HG03066 (cell line): ENCODE results near the gene ENOX1.
"Not testable (repeated sequence)": the region's sequence is repeated elsewhere in the genome, so short reads cannot be mapped to it uniquely, and the experiment has no call there.

ENCODE experiments used
- ATAC-seq: cut with Tn5 transposase; IDR thresholded peaks from one replicate; pipeline ENCODE4 v1.9.1; 2021; ENCODE audit warnings: low read depth; ENCODE audit not compliant: unreplicated experiment

Gene ENOX1

GRCh38 chr13:43786766-43787517, at the start of gene ENOX1:
TSS of gene ENOX1 (minus strand) at chr13:43786972.
- ATAC-seq = no peak

GRCh38 chr13:43835701-43836100, 48.9 kb upstream of the ENOX1 start:
- ATAC-seq = no peak

GRCh38 chr13:43831088-43831487, 44.3 kb upstream of the ENOX1 start:
- ATAC-seq = no peak

GRCh38 chr13:43830497-43830881, 43.7 kb upstream of the ENOX1 start:
- no peak for ATAC-seq

- not testable (repeated sequence) for ATAC-seq
Measured at GRCh38 chr13:43824656-43825055, 37.9 kb upstream of the ENOX1 start.

- no peak for ATAC-seq
Measured at GRCh38 chr13:43822969-43823368, 36.2 kb upstream of the ENOX1 start.

GRCh38 chr13:43816401-43816889, 29.7 kb upstream of the ENOX1 start:
- ATAC-seq = no peak

- no peak for ATAC-seq
Measured at GRCh38 chr13:43815204-43815603, 28.4 kb upstream of the ENOX1 start.

- no peak for ATAC-seq
Measured at GRCh38 chr13:43808676-43809075, 21.9 kb upstream of the ENOX1 start.

GRCh38 chr13:43805681-43806128, 18.9 kb upstream of the ENOX1 start:
- ATAC-seq = no peak

- ATAC-seq = no peak
Measured at GRCh38 chr13:43805071-43805468, 18.3 kb upstream of the ENOX1 start.

- ATAC-seq = no peak
Measured at GRCh38 chr13:43804461-43805070, 17.8 kb upstream of the ENOX1 start.

GRCh38 chr13:43802511-43802910, 15.7 kb upstream of the ENOX1 start:
- no peak for ATAC-seq

- no peak for ATAC-seq
Measured at GRCh38 chr13:43800828-43801227, 14.1 kb upstream of the ENOX1 start.

- no peak for ATAC-seq
Measured at GRCh38 chr13:43799191-43799590, 12.4 kb upstream of the ENOX1 start.

GRCh38 chr13:43797869-43798268, 11.1 kb upstream of the ENOX1 start:
- no peak for ATAC-seq

- ATAC-seq = no peak
Measured at GRCh38 chr13:43797159-43797558, 10.4 kb upstream of the ENOX1 start.

GRCh38 chr13:43794416-43794815, 7.6 kb upstream of the ENOX1 start:
- no peak for ATAC-seq

- no peak for ATAC-seq
Measured at GRCh38 chr13:43792076-43792881, 5.5 kb upstream of the ENOX1 start.

- ATAC-seq = no peak
Measured at GRCh38 chr13:43787997-43788396, 1.2 kb upstream of the ENOX1 start.

GRCh38 chr13:43787518-43787891, 733 bp upstream of the ENOX1 start:
- no peak for ATAC-seq

GRCh38 chr13:43786472-43786765, 353 bp downstream of the ENOX1 start:
- ATAC-seq = no peak
